Prostate gland (tissue), 2 donors: ENCODE data around the gene MEGF10.

Experiments used
- CTCF ChIP-seq, 4 experiments: fragments of 200-600 bp in 2 of 4; fragments of 450-650 bp in 2 of 4; sonication (generic) in 2 of 4; IDR thresholded peaks; 1 replicate in 3 of 4; 2 replicates in 1 of 4; pipeline ENCODE4 v1.5.1; 2016 to 2019; ENCODE audit warnings: antibody characterized with exemption in 4 of 4, mild to moderate bottlenecking in 2 of 4, moderate library complexity in 2 of 4
- POLR2A ChIP-seq: fragments of 450-650 bp; IDR thresholded peaks from one replicate; pipeline ENCODE4 v1.6.1; 2016; ENCODE audit warnings: antibody characterized with exemption, mild to moderate bottlenecking

- TF ChIP-seq POLR2A (no peak), CTCF (IDR thresholded peaks at IDR 0.05) (no peak)
These were observed 35.8 kb downstream of the MEGF10 start for GRCh38 chr5:127326431-127326830.
